Esophagus muscularis mucosa (tissue), 4 donors: ENCODE results near the gene TP73. TPM values are rescaled to one million over a fixed set of nuclear protein-coding genes. Genes with fewer than 3 reads are reported as not detected.

Experiments used
- DNase-seq: peaks from one replicate; pipeline ENCODE4 v3.0.0-alpha.2; 2017; ENCODE audit errors: extremely low spot score
- H3K27ac ChIP-seq, 4 donors: fragments of 200-600 bp; sonication (generic); replicated peaks in 1 of 4; 1 replicate in 3 of 4; 2 replicates in 1 of 4; pipeline ENCODE4 v1.5.1; 2016 to 2019; ENCODE audit warnings: mild to moderate bottlenecking in 1 of 4
- H3K27me3 ChIP-seq, 4 donors: fragments of 200-600 bp; sonication (generic); one replicate each; pipeline versions ENCODE4 v1.5.1 to v1.6.0; 2016 to 2019
- H3K36me3 ChIP-seq, 4 donors: fragments of 200-600 bp; sonication (generic); one replicate each; pipeline ENCODE4 v1.5.1; 2016 to 2019
- H3K4me1 ChIP-seq, 4 donors: fragments of 200-600 bp; sonication (generic); one replicate each; pipeline ENCODE4 v1.5.1; 2016 to 2019
- H3K4me3 ChIP-seq, 4 donors: fragments of 200-600 bp; sonication (generic); 1 replicate in 2 of 4; 2 replicates in 2 of 4; pipeline ENCODE4 v1.5.1; 2016 to 2019; ENCODE audit warnings: mild to moderate bottlenecking in 4 of 4, moderate library complexity in 1 of 4
- H3K9me3 ChIP-seq, 4 donors: fragments of 200-600 bp; sonication (generic); 1 replicate in 3 of 4; 2 replicates in 1 of 4; pipeline ENCODE4 v1.5.1; 2016 to 2019
- CTCF ChIP-seq, 3 experiments: fragments of 200-600 bp in 2 of 3; fragments of 450-650 bp in 1 of 3; sonication (generic) in 2 of 3; IDR thresholded peaks; one replicate each; pipeline ENCODE4 v1.5.1; 2017 to 2019; ENCODE audit warnings: antibody characterized with exemption in 3 of 3, mild to moderate bottlenecking in 2 of 3, moderate library complexity in 1 of 3
- EP300 ChIP-seq: sonication (generic); formaldehyde crosslinking; IDR thresholded peaks from one replicate; pipeline ENCODE4 v1.6.1; 2017; ENCODE audit warnings: antibody characterized with exemption
- POLR2A ChIP-seq: fragments of 450-650 bp; IDR thresholded peaks from one replicate; pipeline ENCODE4 v1.6.1; 2017; ENCODE audit warnings: antibody characterized with exemption, moderate library complexity, mild to moderate bottlenecking, low read depth
- POLR2AphosphoS5 ChIP-seq, 2 donors: sonication (generic); formaldehyde crosslinking; IDR thresholded peaks; one replicate each; pipeline ENCODE4 v1.6.1; 2017; ENCODE audit warnings: antibody characterized with exemption in 2 of 2
- WGBS: methylation state at CpG from one replicate; pipeline ENCODE4 v1.1.5; 2018; 5-methylcytosine and 5-hydroxymethylcytosine counted together
- intact Hi-C: fragments of 100-400 bp; cut with DNase I; formaldehyde crosslinking; loops from one replicate; pipeline ENCODE4 v1.15.1; 2023
- total RNA-seq, 4 donors: library from RNA; depleted of rRNA; stranded (reverse); fragments of >200 nt; gene quantifications; one replicate each; pipeline versions ENCODE4 v1.1.0 to v1.2.1, GENCODE V29; 2016

The TP73 gene
- total RNA-seq, 4 donors from 2014 or later = not detected

GRCh38 chr1:3674100-3675094 lies 22.1 kb downstream of the TP73 start:
- no peaks in the 10 kb centered on the region for H3K36me3 ChIP-seq
- peaks cover 0 to 63% (median 0%) of the 10 kb centered on the region in 4 donors for H3K27me3 ChIP-seq
- TF ChIP-seq EP300 (no peak), POLR2AphosphoS5 (IDR thresholded peaks at IDR 0.05) (no peak), CTCF (IDR thresholded peaks at IDR 0.05) (no peak), POLR2A (no peak)
- H3K4me3 ChIP-seq = no peak overlapping the region
- 76% methylated on average over 15 of the region's 30 CpGs for WGBS
- no peaks in the 10 kb centered on the region for H3K9me3 ChIP-seq
- intact Hi-C loops = no loop called here
- DNase-seq = no peak
- no peak overlapping the region for H3K27ac ChIP-seq
- H3K4me1 ChIP-seq = peaks cover 0 to 6% (median 0%) of the 10 kb centered on the region in 4 donors

GRCh38 chr1:3675436-3675835 lies 23.1 kb downstream of the TP73 start:
- no peak overlapping the region for H3K27ac ChIP-seq
- no peaks in the 10 kb centered on the region for H3K36me3 ChIP-seq
- peaks cover 0 to 60% (median 0%) of the 10 kb centered on the region in 4 donors for H3K27me3 ChIP-seq
- H3K4me3 ChIP-seq = no peak overlapping the region
- no peak for DNase-seq
- TF ChIP-seq CTCF (IDR thresholded peaks at IDR 0.05) (no peak), EP300 (no peak), POLR2AphosphoS5 (IDR thresholded peaks at IDR 0.05) (no peak), POLR2A (no peak)
- H3K4me1 ChIP-seq = peaks cover 0 to 6% (median 0%) of the 10 kb centered on the region in 4 donors
- intact Hi-C loops = no loop called here
- H3K9me3 ChIP-seq = no peaks in the 10 kb centered on the region
- 85% methylated on average over 10 of the region's 11 CpGs for WGBS

- H3K36me3 ChIP-seq = no peaks in the 10 kb centered on the region
- no peak overlapping the region for H3K4me3 ChIP-seq
- H3K27ac ChIP-seq = no peak overlapping the region
- WGBS = 83% methylated on average over 11 of the region's 22 CpGs
- intact Hi-C loops = no loop called here
- no peaks in the 10 kb centered on the region for H3K9me3 ChIP-seq
- DNase-seq = no peak
- peaks cover 0 to 54% (median 0%) of the 10 kb centered on the region in 4 donors for H3K27me3 ChIP-seq
- TF ChIP-seq CTCF (IDR thresholded peaks at IDR 0.05) = no peak
- no peak for TF ChIP-seq POLR2AphosphoS5 (IDR thresholded peaks at IDR 0.05)
- no peak for TF ChIP-seq EP300
- H3K4me1 ChIP-seq = peaks cover 0 to 6% (median 0%) of the 10 kb centered on the region in 4 donors
Observed at GRCh38 chr1:3676581-3677470, 24.5 kb downstream of the TP73 start.

- WGBS = 77% methylated on average over 5 of the region's 5 CpGs
- Histone ChIP-seq H3K4me3 (no peak overlapping the region), H3K4me1 (peaks cover 0 to 6% (median 0%) of the 10 kb centered on the region in 4 donors), H3K27ac (no peak overlapping the region), H3K9me3 (no peaks in the 10 kb centered on the region), H3K36me3 (no peaks in the 10 kb centered on the region), H3K27me3 (peaks cover 0 to 48% (median 0%) of the 10 kb centered on the region in 4 donors)
- no peak for DNase-seq
- intact Hi-C loops = no loop called here
- TF ChIP-seq EP300 (no peak), CTCF (IDR thresholded peaks at IDR 0.05) (no peak), POLR2AphosphoS5 (IDR thresholded peaks at IDR 0.05) (no peak), POLR2A (no peak)
Observed at GRCh38 chr1:3677484-3677883, 25.2 kb downstream of the TP73 start.
